ENCODE results near the gene NET1.
"Not testable (repeated sequence)": the region's sequence is repeated elsewhere in the genome, so short reads cannot be mapped to it uniquely, and the experiment has no call there.

NET1 gene

DNA sequence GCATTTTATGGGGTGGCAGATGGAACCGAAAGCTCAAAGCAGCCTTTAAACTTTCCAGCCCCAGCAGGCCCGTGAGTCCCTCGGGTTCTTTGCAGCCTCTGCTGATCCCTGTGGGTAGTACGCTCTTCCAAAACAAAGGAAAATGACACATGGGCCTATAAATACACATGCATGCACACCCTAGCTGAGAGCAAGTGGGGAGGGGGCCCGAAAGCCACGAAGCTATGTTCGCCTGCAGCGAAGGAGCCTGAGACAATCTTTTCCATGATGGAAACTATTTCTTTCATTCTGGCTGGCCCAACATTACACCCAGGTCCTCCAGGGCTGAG, 54.8 kb downstream of the NET1 start:
- H3K4me3 ChIP-seq (ENCODE audit: low read depth, low read length) = no peak overlapping the region
- TF ChIP-seq, protein P1, sequence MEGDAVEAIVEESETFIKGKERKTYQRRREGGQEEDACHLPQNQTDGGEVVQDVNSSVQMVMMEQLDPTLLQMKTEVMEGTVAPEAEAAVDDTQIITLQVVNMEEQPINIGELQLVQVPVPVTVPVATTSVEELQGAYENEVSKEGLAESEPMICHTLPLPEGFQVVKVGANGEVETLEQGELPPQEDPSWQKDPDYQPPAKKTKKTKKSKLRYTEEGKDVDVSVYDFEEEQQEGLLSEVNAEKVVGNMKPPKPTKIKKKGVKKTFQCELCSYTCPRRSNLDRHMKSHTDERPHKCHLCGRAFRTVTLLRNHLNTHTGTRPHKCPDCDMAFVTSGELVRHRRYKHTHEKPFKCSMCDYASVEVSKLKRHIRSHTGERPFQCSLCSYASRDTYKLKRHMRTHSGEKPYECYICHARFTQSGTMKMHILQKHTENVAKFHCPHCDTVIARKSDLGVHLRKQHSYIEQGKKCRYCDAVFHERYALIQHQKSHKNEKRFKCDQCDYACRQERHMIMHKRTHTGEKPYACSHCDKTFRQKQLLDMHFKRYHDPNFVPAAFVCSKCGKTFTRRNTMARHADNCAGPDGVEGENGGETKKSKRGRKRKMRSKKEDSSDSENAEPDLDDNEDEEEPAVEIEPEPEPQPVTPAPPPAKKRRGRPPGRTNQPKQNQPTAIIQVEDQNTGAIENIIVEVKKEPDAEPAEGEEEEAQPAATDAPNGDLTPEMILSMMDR (IDR thresholded peaks at IDR 0.05; ENCODE audit: low read depth, low read length, missing control alignments) = no peak
- in situ Hi-C loops (cut with HindIII; ENCODE audit: low sequenced_read_pairs) = no loop called here
- DNase-seq (ENCODE audit: low read depth) = no peak

DNA sequence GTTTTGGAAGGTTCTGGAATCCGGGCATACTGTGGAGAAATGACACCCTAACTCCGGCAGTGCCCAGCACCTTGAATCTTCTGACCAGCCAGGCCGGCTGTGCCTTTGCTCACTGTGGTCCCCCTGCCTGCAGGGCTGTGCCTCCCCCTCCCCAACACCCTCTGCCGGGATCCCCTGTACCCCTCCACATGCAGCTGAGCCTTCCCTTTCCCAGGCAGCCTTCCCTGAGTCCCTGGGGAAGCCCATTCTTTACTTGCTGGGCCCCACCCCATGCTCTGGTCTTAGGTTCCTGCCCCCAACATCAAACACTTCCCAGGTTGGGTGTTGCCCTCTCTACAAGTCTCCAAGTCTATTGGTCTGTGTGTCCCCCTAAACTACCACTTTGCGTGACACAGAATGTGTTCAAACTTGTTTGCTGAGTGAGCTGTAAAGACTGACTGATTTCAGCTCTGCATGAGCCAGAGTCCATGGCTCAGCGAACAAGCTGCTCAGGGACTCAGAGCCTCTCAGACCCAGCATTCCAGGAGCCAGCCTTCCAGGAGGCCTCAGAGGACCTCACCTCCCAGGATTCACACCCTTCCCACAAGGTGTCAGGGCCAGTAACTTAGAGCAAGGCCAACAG, 55.4 kb downstream of the NET1 start:
- no peak overlapping the region for H3K4me3 ChIP-seq (ENCODE audit: low read depth, low read length)
- no peak for DNase-seq (ENCODE audit: low read depth)
- TF ChIP-seq, protein P1 (IDR thresholded peaks at IDR 0.05; ENCODE audit: low read depth, low read length, missing control alignments) = no peak
- in situ Hi-C loops (cut with HindIII; ENCODE audit: low sequenced_read_pairs) = no loop called here

DNA sequence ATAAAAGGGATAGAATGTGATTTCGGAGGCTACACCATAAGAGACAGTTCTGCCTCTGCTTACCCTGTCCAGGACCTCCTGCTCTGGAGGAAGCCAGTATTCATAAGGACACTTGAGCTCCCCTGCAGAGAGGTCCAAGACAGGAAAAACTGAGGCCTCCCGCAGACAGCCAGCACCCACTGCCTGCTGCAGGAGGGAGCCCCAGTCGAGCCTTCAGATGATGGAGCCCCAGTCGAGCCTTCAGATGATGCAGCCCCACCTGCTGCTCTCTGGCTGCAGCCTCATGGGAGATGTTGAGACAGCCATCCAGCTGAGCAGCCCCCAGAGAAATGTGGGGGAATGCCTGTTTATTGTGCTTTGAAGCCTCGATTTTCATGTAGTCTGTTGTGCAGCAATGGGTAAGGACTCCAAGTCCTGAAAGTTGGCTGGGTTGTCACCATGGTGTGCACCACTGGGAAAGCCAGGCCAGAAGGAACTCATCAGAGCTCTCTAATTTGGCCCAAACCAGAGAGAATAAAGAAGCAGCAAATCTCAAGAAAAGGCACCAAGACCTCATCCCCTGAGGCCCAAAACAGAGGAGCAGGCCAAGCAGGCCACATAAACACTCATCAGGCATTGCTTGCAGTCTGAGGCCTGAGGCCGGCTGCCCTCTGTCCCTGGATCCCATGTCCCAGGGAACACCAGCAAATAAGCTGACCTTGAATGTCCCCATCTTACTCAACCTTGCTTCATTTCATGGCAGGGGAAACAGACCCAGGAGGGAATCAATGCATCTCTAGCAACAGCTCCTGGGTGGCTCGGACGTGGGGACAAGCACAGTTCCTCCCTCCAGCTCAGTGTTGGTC, 56.1 kb downstream of the NET1 start:
- in situ Hi-C loops (cut with HindIII; ENCODE audit: low sequenced_read_pairs) = no loop called here
- no peak for DNase-seq (ENCODE audit: low read depth)
- TF ChIP-seq, protein P1 (IDR thresholded peaks at IDR 0.05; ENCODE audit: low read depth, low read length, missing control alignments) = no peak
- no peak overlapping the region for H3K4me3 ChIP-seq (ENCODE audit: low read depth, low read length)

DNA sequence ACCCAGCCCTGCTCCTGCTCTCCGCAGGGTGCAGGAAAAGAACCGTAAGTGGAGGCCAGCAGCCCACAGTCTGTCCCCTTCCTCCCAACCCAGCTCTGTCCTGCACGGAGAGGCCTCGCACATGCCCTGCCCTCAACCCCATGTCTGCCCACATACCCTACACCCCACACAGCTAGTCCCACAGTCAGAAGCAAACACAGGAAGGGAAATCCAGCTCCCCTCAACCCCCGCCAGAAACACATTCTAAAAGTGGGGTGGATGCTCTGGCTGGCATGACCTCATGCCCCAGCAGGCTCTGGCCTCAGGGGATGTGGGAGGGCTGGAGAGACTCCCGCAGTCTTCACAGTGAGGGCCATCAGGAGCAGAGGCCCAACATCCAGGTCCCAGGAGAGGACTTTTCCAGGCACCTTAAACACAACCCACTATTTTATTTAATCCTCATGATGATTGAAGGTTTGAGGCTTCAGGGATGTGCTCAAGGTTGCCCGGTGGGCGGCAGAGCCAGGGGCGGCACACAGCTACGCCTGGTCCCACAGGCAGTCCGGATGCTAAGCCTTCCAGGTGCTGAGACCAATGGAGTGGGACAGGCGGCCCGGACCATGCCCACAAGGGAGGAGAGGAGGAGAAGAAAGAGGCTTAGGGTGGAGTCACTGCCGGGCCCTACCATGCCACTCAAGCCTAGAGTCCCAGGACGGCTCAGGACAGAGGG, 57.1 kb downstream of the NET1 start:
- TF ChIP-seq, protein P1 (IDR thresholded peaks at IDR 0.05; ENCODE audit: low read depth, low read length, missing control alignments) = no peak
- no peak overlapping the region for H3K4me3 ChIP-seq (ENCODE audit: low read depth, low read length)
- in situ Hi-C loops (cut with HindIII; ENCODE audit: low sequenced_read_pairs) = no loop called here
- DNase-seq (ENCODE audit: low read depth) = no peak

DNA sequence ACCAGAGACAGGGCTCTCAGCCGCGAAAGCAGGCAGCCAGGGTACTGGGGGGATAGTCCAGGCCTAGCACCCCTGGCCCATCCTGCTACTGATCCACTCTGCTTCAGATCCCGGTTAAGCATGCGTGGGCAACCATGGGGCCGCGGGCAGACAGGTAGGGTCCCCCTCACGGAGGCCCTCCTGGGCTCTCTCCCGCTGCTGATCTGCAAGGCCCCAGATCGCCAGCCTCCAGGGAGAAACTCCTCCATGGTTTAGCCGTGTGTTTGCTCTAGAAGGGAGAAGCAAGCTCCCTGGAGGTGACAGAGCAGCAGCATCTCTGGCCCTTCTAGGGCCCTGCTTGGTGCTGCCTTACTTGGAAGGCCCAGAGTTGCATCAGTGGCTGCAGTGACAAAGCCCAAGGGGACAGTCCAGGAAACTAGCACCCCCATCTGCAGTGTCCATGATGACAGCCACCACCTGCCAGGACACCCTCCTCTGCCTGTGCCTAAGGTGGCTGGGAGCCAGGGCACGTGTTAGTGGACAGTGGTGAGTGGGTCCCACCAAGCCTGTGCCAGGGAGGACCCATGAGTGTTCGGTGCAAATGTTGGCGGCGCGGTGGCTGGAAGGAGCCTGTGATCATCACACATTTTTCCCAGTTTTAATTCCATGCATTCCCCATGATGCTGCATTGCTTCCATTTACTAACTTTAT, 57.9 kb downstream of the NET1 start:
- TF ChIP-seq, protein P1 (IDR thresholded peaks at IDR 0.05; ENCODE audit: low read depth, low read length, missing control alignments) = no peak
- no peak for DNase-seq (ENCODE audit: low read depth)
- in situ Hi-C loops (cut with HindIII; ENCODE audit: low sequenced_read_pairs) = no loop called here
- H3K4me3 ChIP-seq (ENCODE audit: low read depth, low read length) = no peak overlapping the region

DNA sequence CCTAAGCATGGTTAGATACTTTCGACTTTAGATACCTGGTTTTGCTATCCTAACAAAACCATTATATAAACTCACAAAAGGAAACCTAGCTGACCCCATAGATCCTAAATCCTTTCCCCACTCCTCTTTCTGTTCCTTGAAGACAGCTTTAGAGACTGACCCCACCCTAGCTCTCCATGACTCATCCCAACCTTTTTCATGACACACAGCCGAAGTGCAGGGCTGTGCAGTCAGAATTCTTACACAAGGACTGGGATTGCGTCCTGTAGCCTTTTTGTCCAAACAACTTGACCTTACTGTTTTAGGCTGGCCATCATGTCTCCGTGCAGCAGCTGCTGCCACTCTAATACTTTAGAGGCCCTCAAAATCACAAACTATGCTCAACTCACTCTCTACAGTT, 62.3 kb downstream of the NET1 start:
- H3K4me3 ChIP-seq (ENCODE audit: low read depth, low read length); DNase-seq (ENCODE audit: low read depth); in situ Hi-C loops (cut with HindIII; ENCODE audit: low sequenced_read_pairs): not testable (repeated sequence)

DNA sequence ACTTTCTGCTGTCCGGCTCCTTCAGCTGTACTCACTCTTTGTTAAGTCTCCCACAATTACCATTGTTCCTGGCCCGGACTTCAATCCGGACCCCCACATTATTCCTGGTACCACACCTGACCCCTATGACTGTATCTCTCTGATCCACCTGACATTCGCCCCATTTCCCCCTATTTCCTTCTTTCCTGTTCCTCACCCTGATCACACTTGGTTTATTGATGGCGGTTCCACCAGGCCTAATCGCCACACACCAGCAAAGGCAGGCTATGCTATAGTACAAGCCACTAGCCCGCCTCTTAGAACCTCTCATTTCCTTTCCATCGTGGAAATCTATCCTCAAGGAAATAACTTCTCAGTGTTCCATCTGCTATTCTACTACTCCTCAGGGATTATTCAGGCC, 62.7 kb downstream of the NET1 start:
- DNase-seq (ENCODE audit: low read depth); in situ Hi-C loops (cut with HindIII; ENCODE audit: low sequenced_read_pairs); H3K4me3 ChIP-seq (ENCODE audit: low read depth, low read length): not testable (repeated sequence)

DNA sequence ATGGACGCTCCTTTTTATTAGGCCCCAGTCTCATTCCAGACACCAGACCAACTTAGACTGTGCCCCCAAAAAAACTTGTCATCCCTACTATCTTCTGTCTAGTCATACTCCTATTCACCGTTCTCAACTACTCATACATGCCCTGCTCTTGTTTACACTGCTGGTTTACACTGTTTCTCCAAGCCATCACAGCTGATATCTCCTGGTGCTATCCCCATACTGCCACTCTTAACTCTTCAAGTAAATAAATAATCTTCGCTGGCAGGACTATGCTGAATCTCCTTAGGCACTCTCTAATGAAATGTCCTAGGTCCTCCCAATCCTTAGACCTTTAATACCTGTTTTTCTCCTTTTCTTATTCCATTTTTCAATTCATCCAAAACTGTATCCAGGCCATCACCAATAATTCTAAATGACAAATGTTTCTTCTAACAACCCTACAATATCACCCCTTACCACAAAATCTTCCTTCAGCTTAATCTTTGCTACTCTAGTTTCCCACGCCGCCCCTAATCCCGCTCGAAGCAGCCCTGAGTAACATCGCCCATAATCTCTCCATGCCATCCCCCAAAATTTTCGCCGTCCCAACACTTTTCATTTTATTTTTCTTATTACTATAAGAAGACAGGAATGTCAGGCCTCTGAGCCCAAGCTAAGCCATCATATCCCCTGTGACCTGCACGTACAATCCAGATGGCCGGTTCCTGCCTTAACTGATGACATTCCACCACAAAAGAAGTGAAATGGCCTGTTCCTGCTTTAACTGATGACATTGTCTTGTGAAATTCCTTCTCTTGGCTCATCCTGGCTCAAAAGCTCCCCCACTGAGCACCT, 63.8 kb downstream of the NET1 start:
- DNase-seq (ENCODE audit: low read depth); in situ Hi-C loops (cut with HindIII; ENCODE audit: low sequenced_read_pairs); H3K4me3 ChIP-seq (ENCODE audit: low read depth, low read length): not testable (repeated sequence)

Measured in astrocyte of the cerebellum (primary cell).